HG03571 (cell line): ENCODE results near the gene ZNG1B.
"Not testable (repeated sequence)": the region's sequence is repeated elsewhere in the genome, so short reads cannot be mapped to it uniquely, and the experiment has no call there.

Source experiments
- ATAC-seq: cut with Tn5 transposase; IDR thresholded peaks from one replicate; pipeline ENCODE4 v1.9.1; 2021; ENCODE audit not compliant: unreplicated experiment

Gene ZNG1B

GRCh38 chr2:113503094-113504042 is 65.9 kb downstream of the ZNG1B start:
- peak; percentile 62 for ATAC-seq

- ATAC-seq, result not testable (repeated sequence)
Observed at GRCh38 chr2:113504081-113504480, 66.6 kb downstream of the ZNG1B start.

GRCh38 chr2:113507394-113508140 is 70.1 kb downstream of the ZNG1B start:
- ATAC-seq, result not testable (repeated sequence)

- not testable (repeated sequence) for ATAC-seq
Observed at GRCh38 chr2:113508187-113508586, 70.7 kb downstream of the ZNG1B start.

- not testable (repeated sequence) for ATAC-seq
Observed at GRCh38 chr2:113510913-113511312, 73.4 kb downstream of the ZNG1B start.

- ATAC-seq, result not testable (repeated sequence)
Observed at GRCh38 chr2:113511859-113512258, 74.4 kb downstream of the ZNG1B start.

GRCh38 chr2:113515457-113515856 is 78.0 kb downstream of the ZNG1B start:
- not testable (repeated sequence) for ATAC-seq

- ATAC-seq, result not testable (repeated sequence)
Observed at GRCh38 chr2:113515995-113516394, 78.5 kb downstream of the ZNG1B start.

- ATAC-seq, result not testable (repeated sequence)
Observed at GRCh38 chr2:113517025-113517424, 79.5 kb downstream of the ZNG1B start.

GRCh38 chr2:113520837-113521236 is 83.3 kb downstream of the ZNG1B start:
- ATAC-seq, result not testable (repeated sequence)

GRCh38 chr2:113521492-113521891 is 84.0 kb downstream of the ZNG1B start:
- ATAC-seq, result not testable (repeated sequence)

- not testable (repeated sequence) for ATAC-seq
Observed at GRCh38 chr2:113524986-113525385, 87.5 kb downstream of the ZNG1B start.

- not testable (repeated sequence) for ATAC-seq
Observed at GRCh38 chr2:113527350-113528045, 90.0 kb downstream of the ZNG1B start.

GRCh38 chr2:113528126-113528525 is 90.6 kb downstream of the ZNG1B start:
- ATAC-seq, result not testable (repeated sequence)

GRCh38 chr2:113528904-113529303 is 91.4 kb downstream of the ZNG1B start:
- ATAC-seq, result not testable (repeated sequence)

GRCh38 chr2:113532991-113533390 is 95.5 kb downstream of the ZNG1B start:
- ATAC-seq, result not testable (repeated sequence)

GRCh38 chr2:113536573-113536972 is 99.1 kb downstream of the ZNG1B start:
- ATAC-seq, result not testable (repeated sequence)

GRCh38 chr2:113540834-113541203 is 103.3 kb downstream of the ZNG1B start:
- ATAC-seq, result not testable (repeated sequence)

- ATAC-seq, result not testable (repeated sequence)
Observed at GRCh38 chr2:113541204-113541975, 103.9 kb downstream of the ZNG1B start.

GRCh38 chr2:113541976-113542485 is 104.5 kb downstream of the ZNG1B start:
- not testable (repeated sequence) for ATAC-seq
